NCI-H226 (cell line): ENCODE results near the gene UQCR11.

Experiments
- DNase-seq: peaks from one replicate; pipeline ENCODE4 v3.0.0-alpha.2; 2015

Gene UQCR11

DNA sequence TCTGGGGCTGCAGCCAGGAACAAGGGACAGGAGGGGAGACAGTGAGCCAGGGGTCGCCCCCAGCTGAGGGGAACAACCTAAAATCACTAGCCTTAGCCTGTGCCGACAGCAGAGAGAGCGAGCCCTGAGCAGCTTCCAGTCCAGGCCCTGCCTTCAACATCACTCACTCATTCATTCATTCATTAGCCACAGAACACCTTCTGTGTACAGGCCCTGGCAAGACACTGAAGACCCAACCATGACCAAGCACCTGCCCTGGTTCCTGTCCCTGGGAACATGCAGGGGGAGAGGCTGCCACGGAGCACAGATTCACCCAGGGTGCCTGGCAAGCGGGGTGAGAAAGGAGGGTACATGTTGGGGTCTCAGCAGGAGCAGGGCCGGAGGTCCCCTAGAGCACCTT lies 42.0 kb downstream of the UQCR11 start:
- no peak for DNase-seq

DNA sequence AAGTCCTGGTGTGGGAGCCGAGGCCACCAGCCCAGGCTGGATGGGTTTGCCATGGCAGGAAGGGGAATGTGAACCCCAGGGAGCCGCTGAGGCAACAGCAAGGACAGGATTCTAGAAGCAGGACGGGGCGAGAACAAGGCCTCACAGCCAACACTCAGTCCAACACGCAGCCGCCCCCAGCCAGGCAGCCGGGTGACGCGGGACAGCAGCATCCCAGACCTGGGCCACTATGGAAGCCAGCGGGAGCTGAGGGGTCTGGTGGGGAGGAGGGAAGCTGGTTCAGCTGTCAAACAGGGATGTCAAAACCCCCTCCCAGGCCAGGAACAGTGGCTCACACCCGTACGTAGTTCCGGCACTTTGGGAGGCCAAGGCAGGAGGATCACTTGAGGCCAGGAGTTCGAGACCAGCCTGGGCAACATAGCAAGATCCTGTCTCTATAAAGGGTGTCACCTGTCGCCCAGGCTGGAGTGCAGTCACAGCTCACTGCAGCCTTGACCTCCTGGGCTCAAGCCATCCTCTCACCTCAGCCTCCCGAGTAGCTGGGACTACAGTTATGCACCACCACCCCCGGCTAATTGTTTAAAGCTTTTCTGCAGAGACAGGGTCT lies 43.9 kb downstream of the UQCR11 start:
- no peak for DNase-seq

DNA sequence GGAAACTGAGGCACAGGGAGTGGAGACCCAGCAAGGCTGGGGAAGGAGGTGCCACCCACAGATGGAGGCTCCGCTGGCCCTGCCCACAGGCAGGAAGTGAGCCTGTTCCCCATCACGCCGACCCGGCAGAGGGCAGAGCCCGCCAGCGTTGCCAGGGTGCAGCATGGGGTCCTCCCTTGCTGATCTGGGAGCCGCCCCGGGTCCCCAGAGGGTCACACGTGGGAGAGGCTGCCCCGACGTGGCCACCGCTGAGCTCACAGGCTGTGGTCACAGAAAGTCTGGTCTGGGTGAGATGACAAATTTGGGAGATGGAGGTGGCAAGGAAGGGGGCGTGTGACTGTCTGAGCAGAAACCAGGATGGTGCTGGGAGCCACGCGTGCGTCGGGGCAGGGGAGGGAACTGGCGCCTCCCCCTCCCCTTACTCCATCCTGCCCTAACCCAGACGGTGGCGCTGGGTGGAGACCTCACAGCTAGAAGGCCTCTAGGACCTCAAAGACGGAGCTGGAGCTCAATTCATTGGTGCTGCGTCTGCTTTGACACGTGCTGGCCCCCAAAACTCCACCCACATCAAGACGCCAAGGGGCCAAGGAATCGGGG lies 44.9 kb downstream of the UQCR11 start:
- no peak for DNase-seq

DNA sequence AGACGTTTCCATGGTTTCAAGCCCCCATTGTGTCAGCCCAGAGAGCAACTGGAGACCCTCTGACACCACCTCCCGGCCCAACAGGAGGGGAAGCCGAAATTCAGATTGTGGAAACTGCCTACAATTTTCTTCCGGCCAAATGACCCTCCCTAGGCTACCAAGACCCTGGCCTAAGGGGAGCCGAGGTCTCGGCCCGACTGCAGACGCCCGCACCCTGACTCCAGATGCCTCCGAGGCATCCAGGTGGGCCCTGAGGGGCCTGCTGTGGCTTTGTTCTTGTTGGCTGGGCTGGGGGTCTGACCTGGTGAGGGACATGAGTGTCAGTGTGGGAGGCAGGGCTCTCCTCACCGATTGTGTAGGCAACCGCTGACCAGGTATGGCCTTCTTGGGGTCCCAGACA lies 46.7 kb downstream of the UQCR11 start:
- no peak for DNase-seq

DNA sequence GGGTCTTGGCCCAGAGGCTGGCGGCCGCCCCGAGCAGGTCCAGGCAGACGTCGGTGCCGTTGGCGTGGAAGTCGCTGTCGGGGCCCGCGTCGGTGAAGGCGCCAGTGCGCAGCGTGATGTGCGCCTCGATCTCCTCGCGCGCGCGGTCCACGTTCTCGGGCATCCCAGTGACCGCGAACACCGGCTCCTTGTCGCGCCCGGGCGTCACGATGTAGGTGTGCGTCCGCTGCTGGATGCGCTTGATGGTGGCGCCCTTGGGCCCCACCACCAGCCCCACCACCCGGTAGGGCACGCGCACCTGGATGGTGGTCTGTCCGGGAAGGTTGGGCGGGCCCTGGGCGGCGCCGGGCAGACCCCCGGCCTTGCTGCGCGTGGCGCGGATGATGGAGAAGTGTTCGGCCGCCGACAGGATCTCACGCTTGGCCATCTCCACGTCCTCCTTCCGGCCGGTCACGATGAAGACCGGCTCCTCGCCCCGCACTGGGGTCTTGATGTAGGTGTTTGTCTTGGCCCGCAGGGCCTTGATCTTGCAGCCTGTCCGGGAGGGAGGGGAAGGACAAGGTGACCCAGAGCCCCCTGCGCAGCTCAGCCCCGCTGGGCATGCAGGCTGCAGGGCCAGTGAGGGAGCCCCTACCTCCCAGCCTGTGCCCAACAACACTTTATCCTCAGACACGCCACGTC lies 48.7 kb downstream of the UQCR11 start:
- no peak for DNase-seq

DNA sequence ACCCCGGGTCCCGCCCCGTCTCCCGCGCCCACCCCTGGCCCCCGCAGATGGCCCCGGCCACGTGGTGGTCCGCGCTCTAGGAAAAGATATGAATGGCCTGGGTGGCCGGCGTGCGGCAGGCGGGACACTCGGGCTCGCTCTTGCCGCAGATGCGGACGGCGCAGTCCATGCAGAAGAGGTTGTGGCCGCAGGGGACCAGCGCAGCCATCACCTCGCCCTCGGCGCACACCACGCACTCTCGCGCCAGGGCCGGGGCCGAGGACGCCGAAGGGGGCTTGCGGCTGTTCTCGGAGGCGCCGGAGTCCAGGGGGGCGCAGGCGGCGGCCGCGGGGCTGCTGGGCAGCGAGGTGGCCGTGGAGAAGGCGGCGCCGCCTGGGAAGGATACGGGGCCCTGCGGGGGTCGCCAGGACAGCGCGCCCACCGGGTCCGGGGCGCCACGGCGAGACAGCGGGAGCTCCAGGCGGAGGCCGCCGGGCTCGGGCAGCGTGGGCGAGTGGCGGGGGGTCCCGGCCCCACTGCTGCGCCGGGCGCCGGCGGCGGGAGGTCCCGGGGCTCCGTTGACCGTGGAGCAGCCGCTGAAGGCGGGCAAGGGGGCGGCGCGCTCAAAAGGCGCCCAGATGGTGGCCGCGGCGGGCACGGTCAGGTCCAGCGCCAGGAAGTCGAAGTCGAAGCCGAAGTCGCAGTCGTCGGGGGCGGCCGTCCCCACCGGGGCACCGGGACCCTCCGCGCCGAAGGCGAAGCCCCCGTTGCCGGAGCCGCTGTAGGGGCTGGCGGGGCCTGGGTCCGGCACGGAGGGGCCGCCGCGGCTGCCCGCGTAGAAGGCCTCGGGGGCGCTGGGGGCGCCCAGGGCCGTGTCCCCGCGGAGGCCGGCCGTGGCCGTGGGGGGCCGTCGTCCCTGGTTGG lies 49.5 kb downstream of the UQCR11 start:
- no peak for DNase-seq

DNA sequence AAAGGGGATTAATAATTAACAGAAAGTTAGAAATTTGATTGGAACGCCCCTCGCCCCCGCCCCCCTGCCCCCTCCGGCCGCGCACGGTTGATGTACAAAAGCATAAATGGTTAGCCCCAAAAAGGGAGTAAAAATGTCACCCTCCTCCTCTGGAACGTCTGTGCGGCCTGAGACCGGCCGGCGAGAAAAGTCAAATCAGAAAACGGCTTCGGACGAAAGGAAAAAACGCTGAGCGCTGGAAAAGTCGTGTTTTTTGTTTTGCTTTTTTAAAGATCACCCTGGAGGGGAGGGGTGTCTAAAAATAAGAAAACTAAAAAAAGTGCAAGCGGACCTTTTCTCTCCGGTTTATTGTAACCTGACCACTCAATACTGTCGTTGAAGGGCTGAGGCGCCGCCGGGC lies 50.3 kb downstream of the UQCR11 start:
- DNase-seq = no peak

DNA sequence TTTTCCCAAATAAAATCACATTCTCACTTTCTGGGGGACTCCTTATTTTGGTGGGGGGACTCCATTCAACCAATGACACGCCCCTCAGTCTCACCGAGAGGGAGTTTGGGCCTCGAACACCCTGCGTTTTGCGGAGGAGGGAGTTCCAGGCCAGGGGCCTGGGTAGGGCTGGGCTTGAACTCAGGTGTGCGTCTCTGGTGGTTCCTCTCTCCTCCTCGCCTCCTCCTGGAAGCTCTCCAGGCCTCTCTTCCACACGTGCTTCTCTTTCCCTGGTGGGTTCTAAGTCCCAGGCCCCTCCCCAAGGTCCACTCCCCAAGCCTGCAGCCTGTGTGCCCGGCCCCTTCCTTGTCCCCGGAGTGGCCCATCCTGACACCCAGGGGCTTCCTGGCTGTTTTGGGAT lies 51.8 kb downstream of the UQCR11 start:
- no peak for DNase-seq

DNA sequence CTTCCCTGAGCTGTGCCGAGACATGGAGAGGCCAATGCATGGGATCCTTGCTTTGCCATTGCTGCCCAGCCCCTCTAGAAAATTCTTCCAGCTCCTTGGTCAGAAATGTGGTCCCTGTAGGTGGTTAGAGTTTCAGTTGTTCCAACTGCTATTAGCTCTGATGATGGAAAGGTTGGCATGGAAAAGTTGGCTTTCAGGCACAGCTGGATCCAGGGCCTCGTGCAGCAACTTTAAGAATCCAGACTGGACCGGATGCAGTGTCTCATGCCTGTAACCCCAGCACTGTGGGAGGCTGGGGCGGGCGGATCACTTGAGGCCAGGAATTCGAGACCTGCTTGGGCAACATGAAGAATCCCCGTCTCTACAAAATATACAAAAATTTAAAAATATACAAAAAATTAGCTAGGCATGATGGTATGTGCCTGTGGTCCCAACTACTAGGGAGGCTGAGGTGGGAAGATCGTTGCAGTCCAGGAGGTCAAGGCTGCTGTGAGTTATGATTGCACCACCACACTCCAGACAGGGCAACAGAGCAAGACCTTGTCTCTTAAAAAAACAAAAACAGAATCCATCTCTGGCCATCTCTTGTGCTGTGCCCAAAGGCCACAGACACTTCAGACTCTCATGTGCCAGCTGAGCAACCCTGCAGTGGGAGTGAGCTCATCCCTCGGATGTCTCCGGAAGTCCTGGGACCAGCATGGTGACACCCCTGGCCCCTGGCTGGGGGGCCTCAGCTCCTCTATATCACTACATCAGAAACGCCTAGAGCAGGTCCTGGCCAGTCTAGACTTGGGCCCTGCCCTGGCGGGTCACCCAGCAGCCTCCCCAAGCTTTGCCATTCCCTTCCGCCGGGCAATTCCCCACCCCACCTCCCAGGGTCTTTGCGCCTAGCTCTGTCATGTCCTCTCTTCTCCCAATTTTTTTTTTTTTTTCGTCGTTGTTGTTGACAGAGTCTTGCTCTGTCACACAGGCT lies 53.9 kb downstream of the UQCR11 start:
- no peak for DNase-seq

DNA sequence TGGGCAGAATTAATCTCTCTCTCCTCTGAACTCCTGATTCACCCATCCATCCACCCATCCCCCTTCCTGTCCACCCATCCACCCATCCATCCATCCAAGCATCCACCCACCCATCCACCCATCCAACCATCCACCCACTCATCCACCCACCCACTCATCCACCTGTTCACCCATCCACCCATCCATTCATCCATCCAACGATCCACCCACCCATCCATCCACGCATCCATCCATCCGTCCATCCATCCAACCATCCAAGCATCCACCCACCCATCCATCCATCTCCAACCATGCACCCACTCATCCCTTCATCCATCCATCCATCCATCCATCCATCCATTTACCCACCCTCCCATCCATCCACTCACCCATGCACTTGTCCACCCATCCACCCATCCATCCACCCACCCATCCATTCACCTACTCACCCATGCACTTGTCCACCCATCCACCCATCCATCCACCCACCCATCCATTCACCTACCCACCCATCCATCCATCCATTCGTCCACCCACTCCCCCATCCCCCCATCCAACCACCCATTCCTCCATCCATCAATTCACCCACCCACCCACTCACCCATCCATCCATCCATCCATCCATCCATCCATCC lies 55.8 kb downstream of the UQCR11 start:
- DNase-seq = no peak
